HG02973 (cell line): ENCODE measurements around the gene TSHZ1.
"Not testable (repeated sequence)": the region's sequence is repeated elsewhere in the genome, so short reads cannot be mapped to it uniquely, and the experiment has no call there.

ENCODE experiments used
- ATAC-seq: cut with Tn5 transposase; IDR thresholded peaks from one replicate; pipeline ENCODE4 v1.9.1; 2021; ENCODE audit warnings: moderate library complexity; ENCODE audit not compliant: unreplicated experiment

The TSHZ1 gene

GRCh38 chr18:75179819-75180600 lies 30.6 kb upstream of the TSHZ1 start:
- no peak for ATAC-seq

GRCh38 chr18:75183524-75183923 lies 27.1 kb upstream of the TSHZ1 start:
- no peak for ATAC-seq

- no peak for ATAC-seq
Observed at GRCh38 chr18:75183973-75184493, 26.6 kb upstream of the TSHZ1 start.

- ATAC-seq, result no peak
Observed at GRCh38 chr18:75185460-75185859, 25.1 kb upstream of the TSHZ1 start.

DNA sequence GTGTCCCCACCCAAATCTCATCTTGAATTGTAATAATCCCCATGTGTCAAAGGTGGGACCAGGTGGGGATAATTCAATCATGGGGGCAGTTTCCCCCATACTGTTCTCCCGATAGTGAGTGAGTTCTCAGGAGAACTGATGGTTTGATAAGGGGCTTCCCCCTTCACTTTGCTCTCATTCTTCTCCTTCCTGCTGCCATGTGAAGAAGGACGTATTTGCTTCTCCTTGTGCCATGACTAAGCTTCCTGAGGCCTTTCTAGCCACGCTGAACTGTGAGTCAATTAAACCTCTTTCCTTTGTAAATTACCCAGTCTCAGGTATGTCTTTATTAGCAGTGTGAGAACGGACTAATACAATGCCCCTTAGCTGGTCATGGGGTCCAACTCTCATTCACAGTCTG lies 22.9 kb upstream of the TSHZ1 start:
- not testable (repeated sequence) for ATAC-seq

- no peak for ATAC-seq
Observed at GRCh38 chr18:75189696-75190095, 20.9 kb upstream of the TSHZ1 start.

- ATAC-seq, result no peak
Observed at GRCh38 chr18:75192899-75193298, 17.7 kb upstream of the TSHZ1 start.

- ATAC-seq, result no peak
Observed at GRCh38 chr18:75198036-75198435, 12.6 kb upstream of the TSHZ1 start.

DNA sequence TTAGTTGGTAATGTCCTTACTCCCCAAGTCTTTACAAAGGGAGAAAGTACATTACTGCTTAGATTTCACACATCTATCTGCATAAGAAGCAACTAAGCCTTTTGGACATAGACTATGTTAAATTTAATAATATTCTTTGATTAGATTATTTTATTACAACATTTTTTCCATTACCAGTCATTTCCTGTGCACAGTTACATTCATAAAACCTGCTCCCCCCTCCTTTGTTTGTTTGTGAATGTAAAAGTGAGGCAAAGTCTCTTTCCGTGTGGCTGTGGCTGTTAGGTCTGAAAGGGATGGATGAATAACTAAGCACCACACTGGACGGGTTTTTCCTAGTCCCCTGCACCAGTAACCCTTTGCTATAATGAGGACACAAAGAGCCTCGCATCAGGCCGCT lies 11.3 kb upstream of the TSHZ1 start:
- no peak for ATAC-seq

DNA sequence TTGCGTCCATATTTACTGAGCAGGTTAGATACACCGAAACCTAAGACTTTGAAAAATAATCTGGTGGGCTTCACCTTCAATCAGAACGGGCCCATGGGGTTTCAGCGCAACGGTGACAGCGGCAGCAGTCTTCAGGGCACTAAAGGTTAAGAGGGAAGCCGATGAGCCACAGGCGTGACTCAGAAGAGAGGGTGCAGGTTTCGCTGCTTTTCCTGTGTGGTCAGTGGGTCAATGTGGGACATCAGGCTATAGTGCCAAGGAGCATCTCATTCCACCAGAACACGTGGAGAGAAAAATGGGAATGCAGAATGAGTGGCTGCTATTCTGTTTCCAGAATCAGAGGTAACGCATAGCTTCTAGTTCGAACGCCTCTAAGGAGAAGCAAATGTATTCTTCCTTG lies 10.5 kb upstream of the TSHZ1 start:
- no peak for ATAC-seq

DNA sequence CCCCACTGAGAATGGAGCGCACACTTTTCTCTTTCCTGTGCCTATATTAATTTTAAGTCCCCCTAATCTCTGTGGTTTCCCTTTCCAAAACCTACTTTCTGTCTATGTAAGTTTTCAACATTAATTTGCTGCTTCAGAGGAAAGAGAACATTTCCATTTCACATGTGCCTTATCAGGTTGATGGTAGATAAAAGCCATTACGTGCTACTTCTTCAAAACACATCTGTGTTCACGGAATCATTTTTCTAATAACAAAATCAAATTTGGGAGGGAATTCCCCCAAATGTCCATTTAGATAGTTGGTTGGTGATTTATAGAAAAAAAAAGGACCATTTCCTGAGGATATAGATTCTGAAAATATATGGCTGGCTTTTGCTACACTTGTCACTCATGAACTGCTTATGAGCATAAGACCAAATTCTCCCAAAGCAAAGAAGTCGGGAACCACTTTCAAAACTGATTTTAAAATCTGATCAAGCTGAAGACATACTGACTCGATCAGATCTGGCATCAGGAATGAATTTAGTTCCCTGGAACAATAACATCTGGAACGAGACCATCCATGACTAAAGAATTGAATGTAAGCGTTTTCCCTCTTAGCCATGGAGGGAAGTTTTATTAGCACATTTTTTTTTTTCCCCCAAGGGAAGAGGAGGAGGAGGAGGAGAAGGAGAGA lies 9.9 kb upstream of the TSHZ1 start:
- ATAC-seq, result no peak

DNA sequence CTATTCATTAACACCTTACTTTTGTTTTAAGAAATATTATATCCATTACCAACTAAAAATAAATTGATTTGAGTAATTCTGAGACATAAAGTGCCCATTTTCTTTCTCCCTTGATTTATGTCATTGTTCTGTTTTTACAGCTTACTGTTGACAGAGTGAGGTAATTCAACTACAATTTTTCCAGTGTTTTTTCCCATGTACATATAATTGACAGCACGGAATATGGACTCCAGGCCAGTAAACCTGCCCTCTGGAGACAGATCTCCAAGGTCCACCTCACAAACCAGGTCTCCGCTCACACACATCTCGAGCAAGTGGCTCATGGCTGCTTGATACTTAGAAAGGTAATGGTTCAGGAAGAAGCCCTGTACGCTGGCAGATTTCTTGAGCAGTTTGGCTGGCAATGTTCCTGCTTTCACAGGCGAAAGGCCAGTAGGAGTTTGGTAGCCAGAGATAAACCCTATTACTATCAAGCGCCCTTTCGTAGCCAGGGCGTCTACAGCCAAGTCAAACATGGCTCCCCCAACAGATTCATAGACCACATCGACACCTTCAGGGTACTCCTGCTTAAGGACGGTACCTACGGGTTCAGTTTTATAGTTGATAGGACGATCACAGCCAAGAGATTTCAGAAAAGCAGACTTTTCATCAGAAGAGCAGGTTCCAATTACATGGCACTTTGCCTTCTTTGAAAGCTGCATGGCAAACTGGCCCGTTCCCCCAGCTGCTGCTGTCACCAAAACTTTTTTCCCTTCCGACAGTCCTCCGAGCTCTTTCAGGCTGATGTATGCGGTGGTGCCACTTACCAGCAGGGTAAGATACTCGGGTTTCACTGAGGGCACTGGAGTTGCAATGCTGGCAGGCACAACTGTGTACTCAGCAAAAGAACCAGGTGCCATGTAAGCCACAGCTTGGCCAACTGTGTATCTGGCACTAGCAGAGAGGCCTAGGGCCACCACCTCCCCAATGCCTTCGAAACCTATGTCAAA lies 9.0 kb upstream of the TSHZ1 start:
- no peak for ATAC-seq

DNA sequence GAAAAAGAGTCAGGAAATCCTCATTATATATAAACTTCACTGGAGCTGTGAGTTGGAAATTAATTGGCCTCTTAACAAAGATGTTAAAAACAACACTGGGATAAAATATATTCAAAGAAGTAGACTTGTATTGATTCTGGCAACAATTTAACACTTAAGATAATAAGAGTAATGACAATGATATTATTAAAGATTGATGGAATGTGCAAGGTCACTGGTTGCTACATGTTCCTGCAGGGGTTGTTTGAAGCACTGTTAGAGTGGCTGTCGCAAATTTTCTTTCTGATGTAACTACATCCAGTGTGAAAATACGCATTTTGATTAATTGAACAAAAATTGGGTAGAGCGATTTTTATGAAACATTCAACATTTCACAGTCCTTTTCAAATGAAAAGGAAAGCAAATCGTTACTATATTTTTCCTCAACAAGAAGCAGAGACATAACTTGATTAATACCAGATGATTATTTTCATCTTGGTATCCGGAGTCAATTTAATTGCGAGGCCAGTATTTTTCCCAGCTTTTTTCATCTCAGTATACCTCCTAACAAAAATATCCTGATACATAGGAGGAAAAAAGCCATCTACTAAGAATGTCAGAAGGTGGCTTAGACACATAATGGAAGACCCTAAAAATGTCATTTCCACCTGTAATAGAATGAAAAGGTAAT lies 7.8 kb upstream of the TSHZ1 start:
- ATAC-seq, result no peak

- ATAC-seq, result no peak
Observed at GRCh38 chr18:75203416-75204268, 7.0 kb upstream of the TSHZ1 start.

- ATAC-seq, result no peak
Observed at GRCh38 chr18:75204269-75204731, 6.3 kb upstream of the TSHZ1 start.

DNA sequence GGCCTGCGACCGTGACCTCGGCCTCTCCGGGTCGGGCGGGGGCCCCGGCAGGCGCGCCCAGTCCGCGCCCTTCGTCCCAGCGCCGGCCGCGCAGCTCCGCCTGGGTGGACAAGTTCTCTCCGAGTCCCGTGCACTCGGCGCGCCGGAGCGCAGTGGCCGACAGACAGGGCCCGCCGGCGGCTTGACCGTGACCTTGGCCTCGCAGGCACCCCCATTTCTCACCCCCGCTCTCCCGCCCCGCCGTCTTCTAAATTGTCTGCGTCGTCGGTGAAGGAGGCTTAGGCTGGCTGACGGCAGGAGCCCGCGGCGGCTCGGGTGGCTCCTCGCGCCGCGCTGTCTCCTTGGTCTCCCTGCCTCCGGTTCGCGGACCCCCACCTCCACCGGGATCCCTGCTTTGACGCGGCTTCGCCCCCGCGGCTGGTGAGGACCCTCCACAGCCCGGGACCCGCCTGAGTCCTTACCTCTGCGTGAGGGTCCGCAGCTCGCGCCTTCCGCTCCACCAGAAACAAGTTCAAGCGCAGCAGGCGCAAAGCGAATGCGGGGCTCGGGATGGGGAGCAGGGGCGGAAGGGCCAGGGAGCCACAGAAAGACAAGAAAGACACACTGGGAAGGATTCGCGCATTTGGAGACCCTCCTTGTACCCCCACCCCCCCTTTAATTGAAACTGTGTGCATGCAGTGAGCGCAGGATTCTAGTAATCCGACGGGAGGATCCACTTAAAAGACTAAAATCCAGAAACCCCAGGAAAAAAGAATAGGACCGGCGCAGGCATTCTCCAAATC lies 5.7 kb upstream of the TSHZ1 start:
- ATAC-seq, result no peak

- no peak for ATAC-seq
Observed at GRCh38 chr18:75205514-75206132, 5.0 kb upstream of the TSHZ1 start.
